Lower lobe of right lung (tissue), 2 donors: Measurements from ENCODE around the gene OR2T35. TPM values are rescaled to one million over a fixed set of nuclear protein-coding genes. Genes with fewer than 3 reads are reported as not detected.
"Not testable (repeated sequence)": the region's sequence is repeated elsewhere in the genome, so short reads cannot be mapped to it uniquely, and the experiment has no call there.

Source experiments
- ATAC-seq, 2 donors: fragments of 200-7000 bp; cut with Tn5 transposase; one replicate each; pipeline ENCODE4 v1.9.1; 2020 to 2022; ENCODE audit warnings: mild to moderate bottlenecking in 2 of 2, moderate library complexity in 2 of 2
- DNase-seq: peaks from one replicate; pipeline ENCODE4 v3.0.0-alpha.2; 2020
- H3K27ac ChIP-seq: fragments of 200-600 bp; one replicate; pipeline ENCODE4 v1.8.0; 2022
- H3K27me3 ChIP-seq: fragments of 200-600 bp; one replicate; pipeline ENCODE4 v1.8.0; 2022; ENCODE audit warnings: low read depth
- H3K36me3 ChIP-seq: fragments of 200-600 bp; one replicate; pipeline ENCODE4 v1.8.0; 2022; ENCODE audit warnings: mild to moderate bottlenecking
- H3K4me1 ChIP-seq: fragments of 200-600 bp; one replicate; pipeline ENCODE4 v1.8.0; 2022
- H3K4me3 ChIP-seq: fragments of 200-600 bp; one replicate; pipeline ENCODE4 v1.8.0; 2022; ENCODE audit warnings: mild to moderate bottlenecking
- H3K9me3 ChIP-seq: fragments of 200-600 bp; one replicate; pipeline ENCODE4 v1.8.0; 2022
- CTCF ChIP-seq: fragments of 200-600 bp; IDR thresholded peaks from one replicate; pipeline ENCODE4 v1.8.0; 2022; ENCODE audit warnings: antibody characterized with exemption, mild to moderate bottlenecking
- intact Hi-C: fragments of 100-400 bp; cut with DNase I; formaldehyde crosslinking; loops from one replicate; pipeline ENCODE4 v1.11.0; 2022
- total RNA-seq: library from RNA; stranded (reverse); fragmentation: NEBNext Ultra II Directional; extraction: Animal tissue kit (Norgen Biotek cat#: 25700); gene quantifications from one replicate; pipeline ENCODE4 v1.2.1, GENCODE V29; 2021
- donor health status: DM: no; HTN: yes; CAD: no; lungs with severe emphysema.

Gene OR2T35
- total RNA-seq, 1 donor from 2014 or later = not detected

DNA sequence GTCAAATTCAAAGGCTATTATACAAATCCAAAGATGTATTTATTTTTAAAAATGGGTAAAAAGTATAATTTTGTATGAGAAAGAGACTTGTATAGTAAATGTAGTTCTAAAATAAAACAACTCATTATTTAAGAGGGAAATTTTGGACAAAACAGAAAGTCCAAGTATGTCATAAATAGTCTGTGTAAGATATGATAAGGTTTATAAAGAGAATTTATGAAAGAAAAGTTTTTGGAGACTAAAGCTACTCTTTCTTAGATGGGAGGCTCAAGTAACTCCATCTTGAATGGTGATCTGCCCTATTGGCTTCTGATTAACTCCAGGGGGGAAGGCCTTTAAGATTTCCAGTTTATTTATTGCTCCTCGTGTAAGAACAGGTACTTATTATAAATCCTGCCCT, 24.9 kb upstream of the OR2T35 start:
- no peaks in the 10 kb centered on the region for H3K36me3 ChIP-seq
- no peak for TF ChIP-seq CTCF
- peaks cover 5% of the 10 kb centered on the region for H3K9me3 ChIP-seq
- no peak overlapping the region for H3K27ac ChIP-seq
- no peaks in the 10 kb centered on the region for H3K27me3 ChIP-seq
- no peaks in the 10 kb centered on the region for H3K4me1 ChIP-seq
- H3K4me3 ChIP-seq = no peak overlapping the region
- intact Hi-C loops = no loop called here
- no peak for DNase-seq
- ATAC-seq = no peak

DNA sequence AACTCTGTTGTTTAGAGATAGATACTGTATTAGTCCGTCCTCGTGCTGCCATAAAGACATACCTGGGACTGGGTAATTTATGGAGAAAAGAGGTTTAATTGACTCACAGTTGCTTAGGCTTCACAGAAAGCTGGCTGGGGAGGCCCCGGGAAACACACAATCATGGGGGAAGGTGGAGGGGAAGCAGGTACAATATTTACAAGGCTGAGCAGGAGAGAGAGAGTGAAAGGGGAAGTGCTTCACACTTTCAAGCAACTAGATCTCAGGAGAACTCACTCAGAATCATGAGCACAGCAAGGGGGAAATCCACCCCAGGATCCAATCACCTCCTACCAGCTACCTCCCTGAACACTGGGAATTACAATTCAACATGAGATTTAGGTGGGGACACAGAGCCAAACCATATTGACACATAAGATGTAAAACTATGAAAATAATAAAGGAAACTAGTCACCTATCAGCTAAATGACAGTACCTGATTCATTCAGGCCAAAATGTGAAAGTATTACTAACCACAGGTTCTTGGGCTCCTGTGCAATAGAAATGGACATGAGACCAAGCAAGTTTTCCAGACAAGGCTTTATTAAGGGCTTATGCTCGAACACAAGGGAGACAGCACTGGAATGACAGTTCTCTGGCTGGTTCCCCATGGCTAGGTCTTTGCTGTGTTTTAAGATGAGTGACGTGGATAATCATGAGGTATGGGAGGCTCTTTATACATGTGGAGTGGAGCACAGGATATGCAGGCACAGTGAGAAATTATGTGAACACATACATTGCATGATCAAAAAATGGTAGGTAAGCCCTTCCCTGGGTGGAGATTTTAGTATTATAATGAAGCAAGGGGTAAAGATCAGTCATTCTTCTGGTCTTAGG, 18.6 kb upstream of the OR2T35 start:
- H3K36me3 ChIP-seq, H3K27me3 ChIP-seq, H3K4me1 ChIP-seq, H3K27ac ChIP-seq, ATAC-seq, intact Hi-C loops, DNase-seq, H3K4me3 ChIP-seq, H3K9me3 ChIP-seq: not testable (repeated sequence)

GRCh38 chr1:248656797-248657196, 11.7 kb upstream of the OR2T35 start:
- H3K36me3 ChIP-seq, H3K4me3 ChIP-seq, ATAC-seq, intact Hi-C loops, H3K27me3 ChIP-seq, H3K9me3 ChIP-seq, H3K27ac ChIP-seq, DNase-seq, H3K4me1 ChIP-seq: not testable (repeated sequence)

DNA sequence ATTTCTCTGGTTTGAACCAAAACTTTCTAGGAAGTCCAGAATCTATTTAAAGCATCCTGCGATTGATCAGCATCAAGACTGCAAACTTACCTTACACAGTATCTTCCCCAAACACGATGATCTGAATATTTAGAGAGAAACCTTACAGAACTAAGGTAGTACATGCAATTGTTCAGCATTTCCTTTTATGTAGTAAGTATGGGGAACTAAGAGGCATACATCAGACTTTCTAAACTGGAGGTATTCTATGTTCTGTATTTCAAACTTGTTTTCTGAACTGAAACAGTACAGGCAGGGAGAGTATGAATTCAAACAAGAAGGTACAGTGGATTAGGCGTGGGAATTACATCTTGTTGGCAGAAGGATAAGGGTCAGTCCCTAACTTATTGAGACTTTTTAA, 10.3 kb upstream of the OR2T35 start, which contains the start of gene OR2T27:
TSS of gene OR2T27 (minus strand) at position 175 of the 400 bp plus-strand sequence. CDS start 4,644 bp downstream, outside the sequence.
- ATAC-seq, H3K4me1 ChIP-seq, H3K4me3 ChIP-seq, H3K27me3 ChIP-seq, H3K36me3 ChIP-seq, intact Hi-C loops, H3K9me3 ChIP-seq, H3K27ac ChIP-seq, DNase-seq: not testable (repeated sequence)

GRCh38 chr1:248648770-248649536, 3.9 kb upstream of the OR2T35 start:
- DNase-seq, H3K36me3 ChIP-seq, intact Hi-C loops, H3K9me3 ChIP-seq, H3K27ac ChIP-seq, H3K4me1 ChIP-seq, H3K4me3 ChIP-seq, ATAC-seq, H3K27me3 ChIP-seq: not testable (repeated sequence)

DNA sequence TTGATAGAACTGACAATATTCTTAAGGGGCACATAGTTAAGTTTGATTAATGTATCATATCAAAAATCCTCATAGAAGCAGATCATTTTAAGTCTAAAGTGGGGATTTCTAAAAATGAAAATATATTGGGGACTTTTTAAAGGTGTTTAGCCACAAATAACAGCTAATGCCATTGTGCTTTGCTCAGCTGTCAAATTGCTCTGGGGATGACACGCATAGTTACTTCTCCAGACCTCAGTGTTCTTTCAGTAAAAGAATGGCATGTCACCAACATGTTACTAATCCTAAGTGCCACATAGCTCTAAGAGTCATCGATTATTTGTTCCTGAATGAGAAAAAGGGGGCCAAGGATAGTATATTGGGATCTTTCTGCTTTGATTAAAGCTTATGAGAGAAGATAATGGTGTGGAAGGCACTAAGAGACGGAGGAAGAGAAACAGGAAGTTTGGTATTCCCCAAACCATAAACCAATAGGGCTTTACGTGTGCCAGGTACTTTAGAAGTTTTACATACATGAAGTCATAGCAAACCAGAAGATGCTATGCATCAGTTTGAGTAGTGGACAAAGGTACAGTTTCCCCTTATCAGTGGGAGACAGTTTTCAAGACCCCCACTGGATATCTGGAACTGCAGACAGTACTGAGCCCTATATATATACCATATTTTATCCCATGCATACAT, 2.0 kb downstream of the OR2T35 start:
- H3K4me1 ChIP-seq, H3K9me3 ChIP-seq, H3K36me3 ChIP-seq, H3K27me3 ChIP-seq, H3K27ac ChIP-seq, ATAC-seq, intact Hi-C loops, H3K4me3 ChIP-seq, DNase-seq: not testable (repeated sequence)

GRCh38 chr1:248641583-248641982, 3.5 kb downstream of the OR2T35 start:
- ATAC-seq, intact Hi-C loops, H3K4me3 ChIP-seq, H3K9me3 ChIP-seq, H3K4me1 ChIP-seq, H3K27me3 ChIP-seq, H3K36me3 ChIP-seq, DNase-seq, H3K27ac ChIP-seq: not testable (repeated sequence)

- H3K9me3 ChIP-seq, DNase-seq, H3K4me1 ChIP-seq, ATAC-seq, H3K36me3 ChIP-seq, H3K27ac ChIP-seq, intact Hi-C loops, H3K4me3 ChIP-seq, H3K27me3 ChIP-seq: not testable (repeated sequence)
Measured at GRCh38 chr1:248640906-248641305, 4.2 kb downstream of the OR2T35 start.

- H3K27ac ChIP-seq, ATAC-seq, H3K4me1 ChIP-seq, H3K27me3 ChIP-seq, intact Hi-C loops, H3K4me3 ChIP-seq, H3K36me3 ChIP-seq, DNase-seq, H3K9me3 ChIP-seq: not testable (repeated sequence)
Measured at GRCh38 chr1:248639652-248640051, 5.4 kb downstream of the OR2T35 start.

DNA sequence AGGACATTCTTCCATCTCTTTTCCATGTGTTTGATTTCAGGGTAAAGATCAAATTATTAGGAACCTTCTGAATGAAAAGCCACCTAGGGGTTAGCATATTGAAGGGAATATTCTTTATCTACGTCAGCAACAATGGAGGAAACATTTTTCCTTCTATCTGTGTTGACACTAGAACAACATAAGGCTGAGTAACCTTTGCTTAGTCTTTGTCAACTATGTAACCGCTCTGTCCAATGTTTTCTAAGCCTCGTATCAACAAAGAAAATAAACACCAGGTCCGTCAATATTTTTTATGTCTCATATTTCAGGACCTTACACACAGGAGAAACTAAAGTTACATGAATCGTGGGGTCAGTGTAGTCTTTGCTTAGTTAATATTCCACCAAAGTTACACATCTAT, 8.5 kb downstream of the OR2T35 start:
- ATAC-seq, H3K27me3 ChIP-seq, H3K36me3 ChIP-seq: not testable (repeated sequence)

GRCh38 chr1:248634991-248635390, 10.1 kb downstream of the OR2T35 start, which contains the start of gene OR2T11:
OR2T11 (minus strand) TSS chr1:248635091; CDS start chr1:248627128, 7,963 bp downstream.
- H3K4me3 ChIP-seq, H3K4me1 ChIP-seq, H3K27me3 ChIP-seq, DNase-seq, ATAC-seq, intact Hi-C loops, H3K27ac ChIP-seq, H3K36me3 ChIP-seq, H3K9me3 ChIP-seq: not testable (repeated sequence)

More for the DNA sequence above, 8.5 kb downstream of the OR2T35 start:
- H3K4me3 ChIP-seq, H3K4me1 ChIP-seq, DNase-seq, H3K27ac ChIP-seq, intact Hi-C loops, H3K9me3 ChIP-seq: not testable (repeated sequence)
